Activated T-cell treated with anti-CD3 and anti-CD28 coated beads for 48 hours (primary cell): ENCODE data around the gene TRNT1.

Experiments
- DNase-seq: peaks from one replicate; pipeline ENCODE4 v3.0.0-alpha.2; 2020; ENCODE audit warnings: low read depth

TRNT1 gene

GRCh38 chr3:3178498-3179328, 52.0 kb downstream of the TRNT1 start:
- no peak for DNase-seq

GRCh38 chr3:3179407-3180094, 52.8 kb downstream of the TRNT1 start, which contains the start of gene CRBN:
TSS of gene CRBN (minus strand) at chr3:3179691. CDS start at chr3:3179687, 4 bp downstream.
- DNase-seq: peak; percentile 88

GRCh38 chr3:3180456-3180855, 53.7 kb downstream of the TRNT1 start:
- DNase-seq: no peak

GRCh38 chr3:3184876-3185275, 58.1 kb downstream of the TRNT1 start:
- no peak for DNase-seq

GRCh38 chr3:3189102-3189727, 62.5 kb downstream of the TRNT1 start:
- no peak for DNase-seq

GRCh38 chr3:3189961-3190360, 63.2 kb downstream of the TRNT1 start:
- DNase-seq: no peak

- no peak for DNase-seq
Observed at GRCh38 chr3:3191675-3192285, 65.0 kb downstream of the TRNT1 start.

GRCh38 chr3:3192286-3192675, 65.5 kb downstream of the TRNT1 start:
- DNase-seq: no peak

GRCh38 chr3:3194861-3195260, 68.1 kb downstream of the TRNT1 start:
- DNase-seq: no peak

- DNase-seq: no peak
Observed at GRCh38 chr3:3196148-3196861, 69.6 kb downstream of the TRNT1 start.
